ENCODE data around the gene HLA-DQA1. TPM values are rescaled to one million over a fixed set of nuclear protein-coding genes. Genes with fewer than 3 reads are reported as not detected.

HLA-DQA1 gene
- total and polyA plus RNA-seq, 10 of the 15 experiments (the other 5 are each of a cell fraction or from before 2014, with no cell fraction given): 289 to 1,769 (median 460) TPM

GRCh38 chr6:32604434-32604877 is 32.8 kb upstream of the HLA-DQA1 start (continued):
- no peak for TF ChIP-seq ATF7 (IDR thresholded peaks at IDR 0.05; ENCODE audit: low read depth)
- no peak for TF ChIP-seq POLR2AphosphoS2 (IDR thresholded peaks at IDR 0.05; ENCODE audit: low read depth, low read length)
- TF ChIP-seq BACH1 (IDR thresholded peaks at IDR 0.05; ENCODE audit: borderline replicate concordance): no peak
- no peak for TF ChIP-seq CHD4 (IDR thresholded peaks at IDR 0.05)
- TF ChIP-seq KAT2A (conservative IDR thresholded peaks at IDR 0.05; ENCODE audit: control insufficient read depth, low read depth, low read length): no peak
- 0 out of 2 replicates have a peak, but pooled peaks have one; percentile 17 for TF ChIP-seq ZNF687 (IDR thresholded peaks at IDR 0.05)
- peak; percentile 97 for TF ChIP-seq RFX5 (IDR thresholded peaks at IDR 0.05; ENCODE audit: low read depth, low read length)
- no peak for TF ChIP-seq NFXL1 (IDR thresholded peaks at IDR 0.05; ENCODE audit: borderline replicate concordance)
- TF ChIP-seq SMAD5 (IDR thresholded peaks at IDR 0.05; ENCODE audit: low read depth): no peak
- TF ChIP-seq CEBPB (IDR thresholded peaks at IDR 0.05; ENCODE audit: borderline replicate concordance in 1 of 2, low read depth in 2 of 2, low read length in 2 of 2): no peak; a peak in 1 of 4 replicates
- TF ChIP-seq TAF1 (IDR thresholded peaks at IDR 0.05; ENCODE audit: borderline replicate concordance, low read depth, low read length): peak; percentile 18; the same call in 1 of the 2 replicates
- no peak for TF ChIP-seq ZZZ3 (IDR thresholded peaks at IDR 0.05; ENCODE audit: control insufficient read depth, insufficient read length, low read depth)
- TF ChIP-seq E2F8 (IDR thresholded peaks at IDR 0.05; ENCODE audit: low read depth, partially characterized antibody): no peak
- TF ChIP-seq PML (IDR thresholded peaks at IDR 0.05; ENCODE audit: low read length): peak; percentile 62; the same call in 1 of the 2 replicates
- no peak for TF ChIP-seq MYC (IDR thresholded peaks at IDR 0.05; ENCODE audit: insufficient read depth, insufficient read length, insufficient replicate concordance, low read length, severe bottlenecking)
- TF ChIP-seq SUPT20H (IDR thresholded peaks at IDR 0.05; ENCODE audit: borderline replicate concordance, control insufficient read depth, low read depth, low read length): no peak
- no peak for TF ChIP-seq SREBF2 (IDR thresholded peaks at IDR 0.05; ENCODE audit: low read length)
- no peak for TF ChIP-seq ZBED1 (IDR thresholded peaks at IDR 0.05; ENCODE audit: borderline replicate concordance)
- TF ChIP-seq IKZF1 (conservative IDR thresholded peaks at IDR 0.05): peak; percentile 67
- TF ChIP-seq EGR1 (IDR thresholded peaks at IDR 0.05; ENCODE audit: borderline replicate concordance in 1 of 2, low read depth in 2 of 2, low read length in 2 of 2): no peak
- TF ChIP-seq WRNIP1 (IDR thresholded peaks at IDR 0.05; ENCODE audit: borderline replicate concordance, low read depth, low read length): no peak
- TF ChIP-seq ZNF384 (IDR thresholded peaks at IDR 0.05; ENCODE audit: borderline replicate concordance, low read depth, low read length): no peak
- TF ChIP-seq SMAD1 (IDR thresholded peaks at IDR 0.05; ENCODE audit: low read depth, partially characterized antibody): no peak
- peak; percentile 26; the same call in 1 of the 2 replicates for TF ChIP-seq ATF2 (IDR thresholded peaks at IDR 0.05; ENCODE audit: low read length)
